Breast epithelium (tissue), 4 donors: ENCODE measurements around the gene ELAC2. TPM values are rescaled to one million over a fixed set of nuclear protein-coding genes. Genes with fewer than 3 reads are reported as not detected.

ENCODE experiments used
- DNase-seq, 2 donors: peaks; one replicate each; pipeline ENCODE4 v3.0.0-alpha.2; 2019; ENCODE audit warnings: low spot score in 2 of 2
- H3K27ac ChIP-seq, 2 donors: fragments of 200-600 bp; sonication (generic) in 1 of 2; one replicate each; pipeline ENCODE4 v1.5.1; 2016 to 2019; ENCODE audit warnings: mild to moderate bottlenecking in 1 of 2
- H3K27me3 ChIP-seq, 2 donors: fragments of 200-600 bp; sonication (generic) in 1 of 2; one replicate each; pipeline versions ENCODE4 v1.5.1 to v1.6.0; 2017 to 2019; ENCODE audit warnings: control low read depth in 1 of 2, mild to moderate bottlenecking in 1 of 2
- H3K36me3 ChIP-seq: fragments of 200-600 bp; one replicate; pipeline ENCODE4 v1.5.1; 2019
- H3K4me1 ChIP-seq, 2 donors: fragments of 200-600 bp; sonication (generic); one replicate each; pipeline ENCODE4 v1.5.1; 2016 to 2019; ENCODE audit warnings: control low read depth in 1 of 2
- H3K4me3 ChIP-seq, 3 donors: fragments of 200-600 bp; sonication (generic); 1 replicate in 2 of 3; 2 replicates in 1 of 3; pipeline ENCODE4 v1.5.1; 2016 to 2019; ENCODE audit warnings: mild to moderate bottlenecking in 3 of 3, moderate library complexity in 2 of 3
- H3K9me3 ChIP-seq, 2 donors: fragments of 200-600 bp; sonication (generic) in 1 of 2; one replicate each; pipeline ENCODE4 v1.5.1; 2016 to 2019; ENCODE audit warnings: control low read depth in 1 of 2
- POLR2A ChIP-seq: fragments of 450-650 bp; IDR thresholded peaks from one replicate; pipeline ENCODE4 v1.6.1; 2016; ENCODE audit warnings: antibody characterized with exemption, mild to moderate bottlenecking, moderate library complexity
- POLR2AphosphoS5 ChIP-seq, 3 donors: sonication (generic); formaldehyde crosslinking; IDR thresholded peaks; one replicate each; pipeline ENCODE4 v1.6.1; 2017; ENCODE audit warnings: antibody characterized with exemption in 3 of 3
- intact Hi-C: fragments of 100-400 bp; cut with DNase I; formaldehyde crosslinking; loops from one replicate; pipeline ENCODE4 v1.15.1; 2023; ENCODE audit warnings: low total_unique reads
- total RNA-seq, 3 donors: library from RNA; depleted of rRNA; stranded (reverse); fragments of >200 nt; gene quantifications; one replicate each; pipeline ENCODE4 v1.1.0, GENCODE V29; 2016
- TF ChIP-seq, protein P1 (sequence below), 3 donors: fragments of 450-650 bp; IDR thresholded peaks; one replicate each; pipeline ENCODE4 v1.5.1; 2016 to 2017; ENCODE audit warnings: antibody characterized with exemption in 3 of 3, mild to moderate bottlenecking in 3 of 3, moderate library complexity in 3 of 3

ELAC2 gene
- total RNA-seq, 3 donors from 2014 or later, result 67.2 to 83.0 (median 76.4) TPM

DNA sequence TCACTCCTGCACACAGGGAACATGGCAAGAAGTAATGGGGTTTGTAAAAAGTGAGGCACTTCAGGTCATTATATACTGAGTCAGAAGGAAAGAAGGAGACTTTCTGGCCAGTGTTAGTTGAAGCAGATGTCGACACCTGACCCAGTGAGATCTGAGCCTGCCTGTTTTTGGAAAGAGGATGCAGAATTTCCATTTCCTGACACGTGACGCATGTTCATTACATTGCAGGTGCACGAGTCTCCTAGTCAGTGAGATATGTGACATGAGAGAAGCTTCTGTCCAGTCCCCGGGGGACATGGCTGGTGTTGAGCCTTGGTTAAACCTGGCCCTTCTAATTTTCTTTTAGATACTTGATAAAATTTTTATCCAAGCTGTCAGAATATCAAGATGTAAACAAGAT, 62.3 kb downstream of the ELAC2 start:
- H3K27me3 ChIP-seq, result no peaks in the 10 kb centered on the region
- DNase-seq, result no peak
- no peaks in the 10 kb centered on the region for H3K36me3 ChIP-seq
- H3K4me1 ChIP-seq, result no peaks in the 10 kb centered on the region
- intact Hi-C loops, result no loop called here
- no peak overlapping the region for H3K4me3 ChIP-seq
- TF ChIP-seq POLR2AphosphoS5 (IDR thresholded peaks at IDR 0.05), result no peak
- TF ChIP-seq, protein P1, sequence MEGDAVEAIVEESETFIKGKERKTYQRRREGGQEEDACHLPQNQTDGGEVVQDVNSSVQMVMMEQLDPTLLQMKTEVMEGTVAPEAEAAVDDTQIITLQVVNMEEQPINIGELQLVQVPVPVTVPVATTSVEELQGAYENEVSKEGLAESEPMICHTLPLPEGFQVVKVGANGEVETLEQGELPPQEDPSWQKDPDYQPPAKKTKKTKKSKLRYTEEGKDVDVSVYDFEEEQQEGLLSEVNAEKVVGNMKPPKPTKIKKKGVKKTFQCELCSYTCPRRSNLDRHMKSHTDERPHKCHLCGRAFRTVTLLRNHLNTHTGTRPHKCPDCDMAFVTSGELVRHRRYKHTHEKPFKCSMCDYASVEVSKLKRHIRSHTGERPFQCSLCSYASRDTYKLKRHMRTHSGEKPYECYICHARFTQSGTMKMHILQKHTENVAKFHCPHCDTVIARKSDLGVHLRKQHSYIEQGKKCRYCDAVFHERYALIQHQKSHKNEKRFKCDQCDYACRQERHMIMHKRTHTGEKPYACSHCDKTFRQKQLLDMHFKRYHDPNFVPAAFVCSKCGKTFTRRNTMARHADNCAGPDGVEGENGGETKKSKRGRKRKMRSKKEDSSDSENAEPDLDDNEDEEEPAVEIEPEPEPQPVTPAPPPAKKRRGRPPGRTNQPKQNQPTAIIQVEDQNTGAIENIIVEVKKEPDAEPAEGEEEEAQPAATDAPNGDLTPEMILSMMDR (IDR thresholded peaks at IDR 0.05), result no peak
- no peak overlapping the region for H3K27ac ChIP-seq
- peaks cover 0 to 14% of the 10 kb centered on the region in 2 donors for H3K9me3 ChIP-seq

DNA sequence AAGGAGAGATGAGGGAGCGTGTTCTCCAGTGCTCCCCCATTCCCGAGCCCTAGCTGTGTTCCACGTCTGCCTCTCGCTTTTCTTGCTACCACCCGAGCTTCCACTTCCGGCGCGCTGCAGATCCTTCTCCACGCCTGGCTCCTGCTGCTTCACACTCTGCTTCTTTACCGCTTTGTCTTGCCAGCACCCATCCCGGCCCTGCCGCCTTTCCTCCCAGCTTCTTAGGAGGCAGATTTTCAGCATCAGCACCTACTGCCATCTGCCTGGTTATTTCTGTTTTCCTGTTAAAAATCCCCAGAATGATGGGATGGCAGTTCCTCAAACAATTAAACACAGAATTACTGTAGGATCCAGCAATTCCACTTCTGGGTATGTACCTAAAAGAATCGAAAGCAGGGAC, 64.7 kb downstream of the ELAC2 start:
- intact Hi-C loops, result no loop called here

DNA sequence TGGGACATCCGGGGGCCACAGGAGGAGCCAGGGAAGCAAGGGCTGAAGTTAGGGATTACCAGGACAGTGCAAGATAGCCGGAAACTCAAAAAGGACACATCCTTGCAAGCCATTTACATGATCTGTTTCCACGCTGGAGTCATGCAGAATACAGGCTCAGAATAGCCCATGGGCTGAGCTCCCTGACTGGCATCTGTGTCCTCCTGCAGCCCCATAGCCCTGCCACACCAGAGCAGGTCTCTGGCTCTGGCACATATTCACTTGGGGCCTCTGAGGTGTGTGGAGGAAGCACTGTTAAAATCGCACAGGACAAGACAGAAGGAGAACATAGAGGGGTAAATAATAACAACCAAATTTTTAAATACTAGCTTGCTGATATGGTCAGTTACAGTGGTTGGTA, 65.8 kb downstream of the ELAC2 start:
- Histone ChIP-seq H3K36me3 (no peaks in the 10 kb centered on the region), H3K27ac (no peak overlapping the region), H3K4me1 (no peaks in the 10 kb centered on the region), H3K9me3 (peaks cover 0 to 7% of the 10 kb centered on the region in 2 donors), H3K4me3 (no peak overlapping the region), H3K27me3 (no peaks in the 10 kb centered on the region)
- intact Hi-C loops, result no loop called here
- no peak for DNase-seq
- TF ChIP-seq POLR2AphosphoS5 (IDR thresholded peaks at IDR 0.05) (no peak), POLR2A (no peak)
- TF ChIP-seq, protein P1 (IDR thresholded peaks at IDR 0.05), result no peak

More for the DNA sequence above, 64.7 kb downstream of the ELAC2 start:
- Histone ChIP-seq H3K4me1 (no peaks in the 10 kb centered on the region), H3K36me3 (no peaks in the 10 kb centered on the region), H3K9me3 (peaks cover 0 to 11% of the 10 kb centered on the region in 2 donors), H3K4me3 (no peak overlapping the region), H3K27me3 (no peaks in the 10 kb centered on the region), H3K27ac (no peak overlapping the region)
- TF ChIP-seq, protein P1 (IDR thresholded peaks at IDR 0.05), result no peak
- TF ChIP-seq POLR2A, result no peak
- no peak for TF ChIP-seq POLR2AphosphoS5 (IDR thresholded peaks at IDR 0.05)
- DNase-seq, result no peak

DNA sequence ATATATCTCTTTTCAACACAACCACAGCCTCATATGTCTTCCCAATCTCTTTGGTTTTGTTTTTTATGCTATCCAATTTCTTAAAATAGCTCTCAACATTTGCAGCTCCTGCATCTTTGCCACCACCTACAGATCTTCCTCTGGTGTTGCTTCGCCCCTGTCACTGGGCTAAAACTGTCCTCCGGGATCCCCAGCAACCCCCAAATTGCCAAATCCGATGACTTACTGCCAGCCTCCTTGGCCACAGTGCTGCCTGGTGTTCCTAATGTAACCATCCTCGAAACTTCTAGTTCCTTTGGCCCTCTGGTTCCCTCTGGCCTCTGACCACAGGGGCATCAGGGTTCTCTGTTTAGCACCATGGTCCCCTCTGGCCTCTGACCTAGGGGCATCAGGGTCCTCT, 70.8 kb downstream of the ELAC2 start:
- no peaks in the 10 kb centered on the region for H3K9me3 ChIP-seq
- no peaks in the 10 kb centered on the region for H3K4me1 ChIP-seq
- H3K27ac ChIP-seq, result no peak overlapping the region
- H3K27me3 ChIP-seq, result no peaks in the 10 kb centered on the region
- no peaks in the 10 kb centered on the region for H3K36me3 ChIP-seq
- no peak for DNase-seq
- TF ChIP-seq, protein P1 (IDR thresholded peaks at IDR 0.05), result no peak
- TF ChIP-seq POLR2AphosphoS5 (IDR thresholded peaks at IDR 0.05) (no peak), POLR2A (no peak)
- no peak overlapping the region for H3K4me3 ChIP-seq
- intact Hi-C loops, result no loop called here

Other genes with a start within 250 kb of the ELAC2 start
- gene ARHGAP44, start 228.5 kb downstream of the ELAC2 start, total RNA-seq, result 10 to 100 TPM in 1 of 3 donors, 1 to 10 TPM in 2; 2.4 to 13.0 (median 4.9) TPM